BJ (cell line): Measurements from ENCODE around the gene PUSL1. TPM values are rescaled to one million over a fixed set of nuclear protein-coding genes. Genes with fewer than 3 reads are reported as not detected.
A peak's percentile ranks its signal among the peaks of the same experiment; 100 is the strongest.

Experiments used
- CTCF ChIA-PET: fragments of 350-600 bp; formaldehyde crosslinking; extraction: SDS; loops from one replicate; lab custom pipeline; 2021; ENCODE audit warnings: antibody characterized with exemption, inconsistent platforms; lab: Yijun Ruan, JAX
- POLR2A ChIA-PET: fragments of 300-600 bp; sonication (Branson Sonifier 250); formaldehyde crosslinking; extraction: SDS; loops from one replicate; lab custom pipeline; 2021; ENCODE audit warnings: antibody characterized with exemption; lab: Charles Lee
- DNase-seq: peaks from one replicate; pipeline ENCODE4 v3.0.0-alpha.2; 2011; ENCODE audit warnings: low read depth
- H3K27me3 ChIP-seq: 2 replicates; pipeline ENCODE4 v1.6.0; 2011; ENCODE audit warnings: low read length; ENCODE audit not compliant: control insufficient read depth, insufficient read depth
- H3K36me3 ChIP-seq: 2 replicates; pipeline ENCODE4 v1.5.1; 2011; ENCODE audit warnings: low read length; ENCODE audit not compliant: control insufficient read depth, insufficient read depth
- H3K4me3 ChIP-seq: 2 replicates; pipeline ENCODE4 v1.5.1; 2011; ENCODE audit warnings: low read depth, mild to moderate bottlenecking, control low read depth, low read length
- CTCF ChIP-seq: IDR thresholded peaks from 2 replicates; pipeline ENCODE4 v1.5.1; 2011; ENCODE audit warnings: low read depth, mild to moderate bottlenecking, control low read depth, inconsistent platforms, low read length, moderate library complexity; ENCODE audit not compliant: insufficient read depth
- polyA plus RNA-seq: library from polyadenylated mRNA; depleted of rRNA; stranded (reverse); fragments of >200 nt; gene quantifications from 2 replicates; pipeline ENCODE4 v1.2.3, GENCODE V29; 2011

Gene PUSL1
- polyA plus RNA-seq, 1 experiment, result 18.2 TPM

GRCh38 chr1:1273209-1273511 lies 35.2 kb upstream of the PUSL1 start:
- H3K27me3 ChIP-seq, result no peaks in the 10 kb centered on the region
- no peak for DNase-seq
- no peak for TF ChIP-seq CTCF
- peak overlapping the region; percentile 61 for H3K4me3 ChIP-seq
- ChIA-PET POLR2A (interaction anchor here (0.6 kb wide), 1 partner anchor 8 kb away, joined by 9 read pairs; no protein-coding TSS in a partner anchor), CTCF (interaction anchor here (0.9 to 1.4 kb wide), 3 partner anchors 8 to 151 kb away, joined by 3 to 4 read pairs (median 4); no protein-coding TSS in a partner anchor)
- H3K36me3 ChIP-seq, result no peaks in the 10 kb centered on the region; the same call in none of the 2 replicates

- no peak for DNase-seq
- Histone ChIP-seq H3K36me3 (no peaks in the 10 kb centered on the region; the same call in none of the 2 replicates), H3K27me3 (no peaks in the 10 kb centered on the region), H3K4me3 (peak within 1 kb of the TSS; percentile 61)
- ChIA-PET CTCF (interaction anchor here (0.9 to 1.4 kb wide), 3 partner anchors 9 to 152 kb away, joined by 3 to 4 read pairs (median 4); no protein-coding TSS in a partner anchor), POLR2A (interaction anchor here (0.6 kb wide), 2 partner anchors 9 to 41 kb away, joined by 4 to 9 read pairs; partner anchors contain the start of gene B3GALT6)
- TF ChIP-seq CTCF, result no peak
Observed at GRCh38 chr1:1273512-1274298, 34.7 kb upstream of the PUSL1 start, which contains the start of gene UBE2J2. TSS of gene UBE2J2 (minus strand) at chr1:1273854. CDS start at chr1:1267992, 5,862 bp downstream.

- TF ChIP-seq CTCF, result no peak
Observed at GRCh38 chr1:1274299-1274930, 34.0 kb upstream of the PUSL1 start.

GRCh38 chr1:1274931-1275431 lies 33.4 kb upstream of the PUSL1 start:
- DNase-seq, result no peak
- ChIA-PET POLR2A (no interaction called here), CTCF (no interaction called here)
- H3K4me3 ChIP-seq, result peak overlapping the region; percentile 61; the same call in 1 of the 2 replicates
- H3K27me3 ChIP-seq, result no peaks in the 10 kb centered on the region
- no peak for TF ChIP-seq CTCF
- no peaks in the 10 kb centered on the region; the same call in 1 of the 2 replicates for H3K36me3 ChIP-seq

More at GRCh38 chr1:1274299-1274930, 34.0 kb upstream of the PUSL1 start:
- H3K27me3 ChIP-seq, result no peaks in the 10 kb centered on the region
- ChIA-PET POLR2A (interaction anchor here (0.6 kb wide), 1 partner anchor 42 kb away, joined by 4 read pairs; the partner anchor contains the start of gene B3GALT6), CTCF (interaction anchor here (1.4 kb wide), 1 partner anchor 9 kb away, joined by 4 read pairs; no protein-coding TSS in a partner anchor)
- no peak for DNase-seq
- no peaks in the 10 kb centered on the region; the same call in 1 of the 2 replicates for H3K36me3 ChIP-seq
- peak overlapping the region; percentile 61 for H3K4me3 ChIP-seq
